ENCODE results near the gene HLA-E.
A peak's percentile ranks its signal among the peaks of the same experiment; 100 is the strongest.

The HLA-E gene

GRCh38 chr6:30489081-30490025 lies at the start of gene HLA-E:
Gene HLA-E, plus strand, starts transcription at chr6:30489509. Its CDS starts 23 bp downstream, at chr6:30489532.
- peak; percentile 95 for DNase-seq (ENCODE audit: low read depth, low spot score)
- Histone ChIP-seq H3K27me3 (ENCODE audit: insufficient read depth, insufficient read length) (no peaks in the 10 kb centered on the region), H3K9ac (ENCODE audit: insufficient read length, low read depth) (peak within 1 kb of the TSS; percentile 82), H3K9me3 (ENCODE audit: insufficient read depth, low read length) (no peaks in the 10 kb centered on the region), H3K36me3 (ENCODE audit: insufficient read depth, insufficient read length, low read length) (peaks cover 36% of the 10 kb centered on the region), H3K4me3 (ENCODE audit: insufficient read length, low read depth) (peak within 1 kb of the TSS; percentile 88), H3K4me1 (ENCODE audit: insufficient read depth, insufficient read length) (peaks cover 5% of the 10 kb centered on the region)
- TF ChIP-seq ZNF274 (IDR thresholded peaks at IDR 0.05; ENCODE audit: low read depth, low read length) = no peak
- TF ChIP-seq SUZ12 (IDR thresholded peaks at IDR 0.05; ENCODE audit: extremely low read depth, insufficient read depth, insufficient read length) = no peak
- TF ChIP-seq YY1 (IDR thresholded peaks at IDR 0.05; ENCODE audit: insufficient read depth, insufficient read length) = no peak

DNA sequence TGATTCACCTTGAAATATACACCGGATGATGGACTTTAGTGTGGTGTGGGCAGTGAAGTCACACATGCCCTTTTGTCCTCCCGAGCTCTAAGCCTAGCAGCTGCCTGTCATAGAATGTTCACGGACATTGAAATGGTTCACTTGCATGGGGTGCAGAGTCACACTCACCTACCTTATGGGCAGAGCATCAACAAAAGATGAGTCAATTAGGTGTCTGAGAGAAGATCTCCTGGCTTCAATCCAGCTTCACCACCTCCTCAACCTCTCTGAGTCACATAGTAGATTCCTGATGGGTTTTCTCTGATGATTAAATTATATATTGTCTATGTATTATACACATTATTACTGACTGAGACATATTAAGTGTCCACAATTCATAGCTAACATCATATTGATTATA lies 48.1 kb upstream of the HLA-E start:
- no peaks in the 10 kb centered on the region for H3K4me1 ChIP-seq (ENCODE audit: insufficient read depth, insufficient read length)
- no peaks in the 10 kb centered on the region for H3K9me3 ChIP-seq (ENCODE audit: insufficient read depth, low read length)
- no peak overlapping the region for H3K4me3 ChIP-seq (ENCODE audit: insufficient read length, low read depth)
- TF ChIP-seq ZNF274 (IDR thresholded peaks at IDR 0.05; ENCODE audit: low read depth, low read length) (no peak), YY1 (IDR thresholded peaks at IDR 0.05; ENCODE audit: insufficient read depth, insufficient read length) (no peak), SUZ12 (IDR thresholded peaks at IDR 0.05; ENCODE audit: extremely low read depth, insufficient read depth, insufficient read length) (no peak)
- peaks cover 8% of the 10 kb centered on the region for H3K27me3 ChIP-seq (ENCODE audit: insufficient read depth, insufficient read length)
- no peak for DNase-seq (ENCODE audit: low read depth, low spot score)
- no peaks in the 10 kb centered on the region for H3K36me3 ChIP-seq (ENCODE audit: insufficient read depth, insufficient read length, low read length)
- no peak overlapping the region for H3K9ac ChIP-seq (ENCODE audit: insufficient read length, low read depth)

GRCh38 chr6:30443657-30444450 lies 45.5 kb upstream of the HLA-E start:
- TF ChIP-seq ZNF274 (IDR thresholded peaks at IDR 0.05; ENCODE audit: low read depth, low read length) (no peak), YY1 (IDR thresholded peaks at IDR 0.05; ENCODE audit: insufficient read depth, insufficient read length) (no peak), SUZ12 (IDR thresholded peaks at IDR 0.05; ENCODE audit: extremely low read depth, insufficient read depth, insufficient read length) (no peak)
- Histone ChIP-seq H3K4me3 (ENCODE audit: insufficient read length, low read depth) (peak overlapping the region; percentile 19), H3K9me3 (ENCODE audit: insufficient read depth, low read length) (no peaks in the 10 kb centered on the region), H3K4me1 (ENCODE audit: insufficient read depth, insufficient read length) (no peaks in the 10 kb centered on the region), H3K27me3 (ENCODE audit: insufficient read depth, insufficient read length) (peaks cover 16% of the 10 kb centered on the region), H3K9ac (ENCODE audit: insufficient read length, low read depth) (peak overlapping the region; percentile 26), H3K36me3 (ENCODE audit: insufficient read depth, insufficient read length, low read length) (no peaks in the 10 kb centered on the region)
- DNase-seq (ENCODE audit: low read depth, low spot score) = no peak

DNA sequence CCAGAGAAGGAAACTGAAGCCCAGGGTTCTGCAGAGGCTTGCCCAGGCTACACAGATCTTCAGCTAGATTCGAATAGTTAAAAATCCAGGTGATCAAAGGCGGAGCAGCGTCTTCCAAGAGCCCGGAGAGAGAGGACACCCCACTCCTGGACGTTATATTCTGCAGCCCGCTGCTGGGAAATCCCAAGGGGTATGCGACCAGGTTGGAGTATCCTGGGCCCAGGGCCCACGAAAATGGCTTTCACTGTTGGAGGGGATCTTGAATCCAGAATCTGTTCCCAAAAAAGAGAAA lies 44.9 kb upstream of the HLA-E start:
- DNase-seq (ENCODE audit: low read depth, low spot score) = no peak
- Histone ChIP-seq H3K36me3 (ENCODE audit: insufficient read depth, insufficient read length, low read length) (no peaks in the 10 kb centered on the region), H3K4me3 (ENCODE audit: insufficient read length, low read depth) (peak overlapping the region; percentile 19), H3K27me3 (ENCODE audit: insufficient read depth, insufficient read length) (peaks cover 21% of the 10 kb centered on the region), H3K9me3 (ENCODE audit: insufficient read depth, low read length) (no peaks in the 10 kb centered on the region), H3K9ac (ENCODE audit: insufficient read length, low read depth) (peak overlapping the region; percentile 26), H3K4me1 (ENCODE audit: insufficient read depth, insufficient read length) (no peaks in the 10 kb centered on the region)
- TF ChIP-seq ZNF274 (IDR thresholded peaks at IDR 0.05; ENCODE audit: low read depth, low read length) (no peak), YY1 (IDR thresholded peaks at IDR 0.05; ENCODE audit: insufficient read depth, insufficient read length) (no peak), SUZ12 (IDR thresholded peaks at IDR 0.05; ENCODE audit: extremely low read depth, insufficient read depth, insufficient read length) (no peak)

DNA sequence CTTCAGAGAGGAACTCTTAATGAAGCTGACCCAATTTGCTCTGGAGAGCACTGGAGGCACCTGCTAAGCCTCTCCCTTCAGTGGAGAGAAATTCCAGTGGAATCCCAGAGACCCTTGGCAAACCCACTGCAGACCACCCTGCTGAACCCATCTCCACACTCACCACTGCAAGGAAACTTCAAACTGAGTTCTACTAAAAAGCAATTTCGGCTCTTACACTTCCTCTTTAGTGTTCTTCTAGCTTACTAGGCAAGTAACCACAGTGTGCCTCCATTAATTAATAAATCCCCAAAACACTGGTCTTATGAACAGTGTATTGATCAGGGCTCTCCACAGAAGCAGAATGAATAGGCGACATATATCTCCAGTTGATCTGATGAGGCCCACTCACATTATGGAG lies 43.0 kb upstream of the HLA-E start:
- Histone ChIP-seq H3K9ac (ENCODE audit: insufficient read length, low read depth) (no peak overlapping the region), H3K36me3 (ENCODE audit: insufficient read depth, insufficient read length, low read length) (no peaks in the 10 kb centered on the region), H3K4me1 (ENCODE audit: insufficient read depth, insufficient read length) (no peaks in the 10 kb centered on the region), H3K27me3 (ENCODE audit: insufficient read depth, insufficient read length) (peaks cover 40% of the 10 kb centered on the region), H3K4me3 (ENCODE audit: insufficient read length, low read depth) (no peak overlapping the region), H3K9me3 (ENCODE audit: insufficient read depth, low read length) (no peaks in the 10 kb centered on the region)
- DNase-seq (ENCODE audit: low read depth, low spot score) = no peak
- TF ChIP-seq SUZ12 (IDR thresholded peaks at IDR 0.05; ENCODE audit: extremely low read depth, insufficient read depth, insufficient read length) = no peak
- no peak for TF ChIP-seq YY1 (IDR thresholded peaks at IDR 0.05; ENCODE audit: insufficient read depth, insufficient read length)
- TF ChIP-seq ZNF274 (IDR thresholded peaks at IDR 0.05; ENCODE audit: low read depth, low read length) = no peak

GRCh38 chr6:30447237-30447636 lies 42.1 kb upstream of the HLA-E start:
- Histone ChIP-seq H3K27me3 (ENCODE audit: insufficient read depth, insufficient read length) (peaks cover 48% of the 10 kb centered on the region), H3K36me3 (ENCODE audit: insufficient read depth, insufficient read length, low read length) (no peaks in the 10 kb centered on the region), H3K4me3 (ENCODE audit: insufficient read length, low read depth) (no peak overlapping the region), H3K9me3 (ENCODE audit: insufficient read depth, low read length) (no peaks in the 10 kb centered on the region), H3K4me1 (ENCODE audit: insufficient read depth, insufficient read length) (no peaks in the 10 kb centered on the region), H3K9ac (ENCODE audit: insufficient read length, low read depth) (no peak overlapping the region)
- peak; percentile 77 for DNase-seq (ENCODE audit: low read depth, low spot score)
- TF ChIP-seq ZNF274 (IDR thresholded peaks at IDR 0.05; ENCODE audit: low read depth, low read length) = no peak
- TF ChIP-seq SUZ12 (IDR thresholded peaks at IDR 0.05; ENCODE audit: extremely low read depth, insufficient read depth, insufficient read length) = no peak
- no peak for TF ChIP-seq YY1 (IDR thresholded peaks at IDR 0.05; ENCODE audit: insufficient read depth, insufficient read length)

- no peak overlapping the region for H3K4me3 ChIP-seq (ENCODE audit: insufficient read length, low read depth)
- H3K27me3 ChIP-seq (ENCODE audit: insufficient read depth, insufficient read length) = peaks cover 62% of the 10 kb centered on the region
Observed at GRCh38 chr6:30450548-30450908, 38.8 kb upstream of the HLA-E start.

More at GRCh38 chr6:30450548-30450908, 38.8 kb upstream of the HLA-E start:
- no peak for DNase-seq (ENCODE audit: low read depth, low spot score)
- no peak overlapping the region for H3K9ac ChIP-seq (ENCODE audit: insufficient read length, low read depth)
- H3K9me3 ChIP-seq (ENCODE audit: insufficient read depth, low read length) = no peaks in the 10 kb centered on the region
- H3K4me1 ChIP-seq (ENCODE audit: insufficient read depth, insufficient read length) = peaks cover 2% of the 10 kb centered on the region
- no peak for TF ChIP-seq SUZ12 (IDR thresholded peaks at IDR 0.05; ENCODE audit: extremely low read depth, insufficient read depth, insufficient read length)
- no peak for TF ChIP-seq ZNF274 (IDR thresholded peaks at IDR 0.05; ENCODE audit: low read depth, low read length)
- TF ChIP-seq YY1 (IDR thresholded peaks at IDR 0.05; ENCODE audit: insufficient read depth, insufficient read length) = no peak
- no peaks in the 10 kb centered on the region for H3K36me3 ChIP-seq (ENCODE audit: insufficient read depth, insufficient read length, low read length)
